OCI-LY3 (cell line): ENCODE data around the gene SH3GL1.
A peak's percentile ranks its signal among the peaks of the same experiment; 100 is the strongest.

Experiments used
- H2AFZ ChIP-seq: fragments of 200-600, 300-600 bp; shearing (Covaris generic); 2 replicates; pipeline ENCODE4 v1.6.0; 2014; ENCODE audit warnings: antibody characterized with exemption, low read depth, low read length
- H3K27ac ChIP-seq: fragments of 200-600, 300-600 bp; sonication (generic); 2 replicates; pipeline ENCODE4 v1.5.1; 2014; ENCODE audit warnings: mild to moderate bottlenecking, low read length, moderate library complexity, mixed read lengths
- H3K27me3 ChIP-seq: fragments of 200-600, 300-600 bp; sonication (generic); 2 replicates; pipeline ENCODE4 v1.6.1; 2014; ENCODE audit warnings: low read depth, low read length, mixed read lengths
- H3K36me3 ChIP-seq: fragments of 200-600, 300-600 bp; sonication (generic); replicated peaks from 2 replicates; pipeline ENCODE3; 2014; ENCODE audit warnings: low read depth, low read length, mixed read lengths
- H3K4me1 ChIP-seq: fragments of 300-600, 200-600 bp; sonication (generic); 2 replicates; pipeline ENCODE4 v1.6.1; 2014; ENCODE audit warnings: low read length, mixed read lengths
- H3K4me2 ChIP-seq: fragments of 200-600, 300-600 bp; sonication (generic); 2 replicates; pipeline ENCODE4 v1.6.1; 2014; ENCODE audit warnings: low read length, mixed read lengths
- H3K4me3 ChIP-seq: fragments of 300-600, 200-600 bp; sonication (generic); 2 replicates; pipeline ENCODE4 v1.5.1; 2014; ENCODE audit warnings: antibody characterized with exemption, mild to moderate bottlenecking, low read length, moderate library complexity
- H3K79me2 ChIP-seq: fragments of 300-600, 200-600 bp; shearing (Covaris generic); 2 replicates; pipeline ENCODE4 v1.6.1; 2014; ENCODE audit warnings: mild to moderate bottlenecking, low read length, mixed read lengths
- H3K9ac ChIP-seq: fragments of 300-600, 200-600 bp; shearing (Covaris generic); 2 replicates; pipeline ENCODE4 v1.6.0; 2014; ENCODE audit warnings: mild to moderate bottlenecking, low read length, moderate library complexity
- H3K9me3 ChIP-seq: fragments of 200-600, 300-600 bp; shearing (Covaris generic); 2 replicates; pipeline ENCODE4 v1.6.1; 2014; ENCODE audit warnings: low read length, mixed read lengths; ENCODE audit not compliant: insufficient read depth
- H4K20me1 ChIP-seq: fragments of 200-600, 300-600 bp; sonication (generic); 2 replicates; pipeline ENCODE4 v1.6.1; 2016; ENCODE audit warnings: low read length, mixed read lengths; ENCODE audit not compliant: insufficient read depth
- CTCF ChIP-seq: fragments of 200-600, 300-600 bp; sonication (generic); IDR thresholded peaks from 2 replicates; pipeline ENCODE4 v1.5.1; 2014; ENCODE audit warnings: antibody characterized with exemption, low read length, low read depth
- EZH2phosphoT487 ChIP-seq: fragments of 200-600 bp; shearing (Covaris generic); IDR thresholded peaks from 2 replicates; pipeline ENCODE4 v1.6.1; 2018; ENCODE audit warnings: antibody characterized with exemption, mixed run types, low read depth

SH3GL1 gene

DNA sequence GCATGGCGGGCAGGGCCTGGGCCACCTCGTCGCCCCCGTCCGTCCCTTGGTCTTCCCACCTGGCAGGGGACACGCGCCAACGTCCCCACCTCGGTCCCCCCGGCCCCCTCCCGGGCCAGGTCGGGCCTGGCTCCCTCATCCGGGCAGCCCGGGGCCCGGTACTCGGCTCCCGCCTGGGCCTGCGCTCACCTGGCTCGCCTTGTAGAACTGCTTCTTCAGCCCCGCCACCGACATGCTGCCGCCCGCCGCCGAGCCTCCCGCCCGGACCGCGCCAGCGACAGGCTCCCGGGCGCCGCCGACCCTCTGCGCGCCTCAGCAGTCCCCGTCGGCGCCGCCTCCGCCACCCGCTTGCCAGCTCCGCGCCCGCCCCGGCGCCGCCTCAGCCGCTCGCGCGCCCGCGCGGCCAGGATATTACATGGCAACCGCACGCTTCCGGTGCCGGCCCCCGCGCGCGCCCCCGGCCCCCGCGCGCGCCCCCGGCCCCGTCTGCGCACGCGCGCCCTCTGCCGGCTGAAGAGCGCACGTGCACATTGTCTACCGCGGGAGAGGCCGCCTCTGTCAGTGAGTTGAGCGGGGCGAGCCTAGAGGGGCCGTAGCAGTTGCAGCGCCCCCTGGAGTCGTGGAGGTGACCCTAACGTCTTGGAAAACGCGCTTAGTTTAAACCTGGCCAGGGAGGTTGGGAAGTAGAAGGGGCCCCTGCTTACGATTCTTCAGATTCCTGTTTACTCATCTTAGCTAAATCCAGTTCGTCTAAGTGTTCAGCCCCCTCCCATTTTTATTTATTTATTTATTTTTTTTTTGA, at the start of gene SH3GL1:
TSS of gene SH3GL1 (minus strand) at position 413 of the 802 bp plus-strand sequence. CDS start at position 234, 179 bp downstream.
- no peaks in the 10 kb centered on the region for H3K27me3 ChIP-seq
- peaks cover 56% of the 10 kb centered on the region for H4K20me1 ChIP-seq
- peak within 1 kb of the TSS; percentile 93 for H3K4me3 ChIP-seq
- H3K27ac ChIP-seq, result peak within 1 kb of the TSS; percentile 67
- H3K4me1 ChIP-seq, result peaks cover 33% of the 10 kb centered on the region
- peak within 1 kb of the TSS; percentile 95 for H3K9ac ChIP-seq
- peaks cover 76% of the 10 kb centered on the region for H3K79me2 ChIP-seq
- H3K4me2 ChIP-seq, result peak within 1 kb of the TSS; percentile 92
- H2AFZ ChIP-seq, result no peak within 1 kb of the TSS; the same call in 1 of the 2 replicates
- TF ChIP-seq EZH2phosphoT487 (no peak), CTCF (peak; percentile 90)
- H3K36me3 ChIP-seq, result peaks cover 33% of the 10 kb centered on the region
- H3K9me3 ChIP-seq, result no peaks in the 10 kb centered on the region

DNA sequence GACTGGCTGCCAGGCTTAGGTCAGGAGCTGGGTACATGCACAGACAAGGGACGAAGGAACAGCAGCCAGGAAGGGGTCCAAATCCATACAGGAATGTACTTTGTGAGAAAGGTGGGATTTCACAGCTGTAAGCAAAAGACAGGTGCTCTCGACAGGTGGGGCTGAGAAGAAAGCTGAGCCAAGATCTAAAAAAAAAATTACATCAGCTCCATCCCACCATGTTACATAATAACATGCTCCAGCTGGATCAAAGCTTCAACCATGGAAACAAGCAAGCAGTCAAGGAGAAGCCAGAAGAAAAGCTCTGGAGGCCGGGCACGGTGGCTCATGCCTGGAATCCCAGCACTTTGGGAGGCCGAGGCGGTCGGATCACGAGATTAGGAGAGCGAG, 49.3 kb upstream of the SH3GL1 start:
- H3K36me3 ChIP-seq, result peaks cover 56% of the 10 kb centered on the region
- TF ChIP-seq CTCF, result no peak
- no peak for TF ChIP-seq EZH2phosphoT487
- no peaks in the 10 kb centered on the region for H4K20me1 ChIP-seq
- H3K79me2 ChIP-seq, result no peaks in the 10 kb centered on the region
- H2AFZ ChIP-seq, result no peak overlapping the region
- no peaks in the 10 kb centered on the region for H3K9me3 ChIP-seq
- no peak overlapping the region for H3K4me2 ChIP-seq
- H3K27ac ChIP-seq, result no peak overlapping the region
- H3K4me3 ChIP-seq, result no peak overlapping the region
- H3K4me1 ChIP-seq, result no peaks in the 10 kb centered on the region
- no peaks in the 10 kb centered on the region for H3K27me3 ChIP-seq
- no peak overlapping the region for H3K9ac ChIP-seq

GRCh38 chr19:4449022-4449638, 48.8 kb upstream of the SH3GL1 start:
- TF ChIP-seq EZH2phosphoT487, result no peak
- Histone ChIP-seq H3K9ac (no peak overlapping the region), H3K36me3 (peaks cover 60% of the 10 kb centered on the region), H3K27me3 (no peaks in the 10 kb centered on the region), H4K20me1 (no peaks in the 10 kb centered on the region), H3K9me3 (no peaks in the 10 kb centered on the region), H3K4me1 (no peaks in the 10 kb centered on the region), H3K27ac (no peak overlapping the region), H3K4me2 (no peak overlapping the region), H3K79me2 (no peaks in the 10 kb centered on the region), H3K4me3 (no peak overlapping the region), H2AFZ (no peak overlapping the region)

- H3K9me3 ChIP-seq, result no peaks in the 10 kb centered on the region
- TF ChIP-seq EZH2phosphoT487 (no peak), CTCF (no peak)
- H3K4me3 ChIP-seq, result no peak overlapping the region
- H2AFZ ChIP-seq, result no peak overlapping the region
- H3K36me3 ChIP-seq, result peaks cover 60% of the 10 kb centered on the region
- no peak overlapping the region for H3K4me2 ChIP-seq
- H3K27ac ChIP-seq, result no peak overlapping the region
- H4K20me1 ChIP-seq, result no peaks in the 10 kb centered on the region; the same call in 1 of the 2 replicates
- no peaks in the 10 kb centered on the region for H3K79me2 ChIP-seq
- H3K27me3 ChIP-seq, result no peaks in the 10 kb centered on the region
- no peaks in the 10 kb centered on the region for H3K4me1 ChIP-seq
- no peak overlapping the region for H3K9ac ChIP-seq
Measured at GRCh38 chr19:4448147-4448985, 48.0 kb upstream of the SH3GL1 start.
